H1 (cell line): ENCODE data around the gene ADM2. TPM values are rescaled to one million over a fixed set of nuclear protein-coding genes. Genes with fewer than 3 reads are reported as not detected.

Experiments used
- CTCF ChIA-PET: fragments of 300-600 bp; sonication (Branson Sonifier 250); formaldehyde crosslinking; loops from one replicate; lab custom pipeline; 2021; ENCODE audit not compliant: partially characterized antibody; lab: Charles Lee
- POLR2A ChIA-PET: fragments of 300-600 bp; sonication (Branson Sonifier 250); formaldehyde crosslinking; loops from one replicate; lab custom pipeline; 2021; ENCODE audit warnings: inconsistent platforms; ENCODE audit not compliant: partially characterized antibody; lab: Charles Lee
- DNase-seq, 2 experiments: peaks; one replicate each; pipeline versions ENCODE4 v3.0.0 to v3.0.0-alpha.2; 2010 to 2022; ENCODE audit warnings: low spot score in 2 of 2, low read depth in 1 of 2, mixed read lengths in 1 of 2
- FAIRE-seq: peaks from 2 replicates; lab custom pipeline; 2011; peaks lifted over from hg19 to GRCh38; lab: Jason Lieb, UNC
- H2AFZ ChIP-seq: 2 replicates; pipeline ENCODE4 v1.8.1; 2012; ENCODE audit warnings: low read length, inconsistent platforms
- H2AK5ac ChIP-seq: 2 replicates; pipeline ENCODE4 v1.6.1; 2013; ENCODE audit warnings: low read depth, low read length
- H2BK120ac ChIP-seq: replicated peaks from 2 replicates; pipeline ENCODE3; 2013; ENCODE audit warnings: low read depth, low read length, inconsistent platforms
- H2BK12ac ChIP-seq: 2 replicates; pipeline ENCODE4 v1.6.1; 2013; ENCODE audit warnings: low read depth, low read length
- H2BK15ac ChIP-seq: 2 replicates; pipeline ENCODE4 v1.6.1; 2013; ENCODE audit warnings: low read length
- H2BK20ac ChIP-seq: 2 replicates; pipeline ENCODE4 v1.6.1; 2013; ENCODE audit warnings: low read length
- H2BK5ac ChIP-seq: 2 replicates; pipeline ENCODE4 v1.6.1; 2013; ENCODE audit warnings: low read depth, low read length
- H3K14ac ChIP-seq: 2 replicates; pipeline ENCODE4 v1.6.1; 2013; ENCODE audit warnings: inconsistent platforms; ENCODE audit not compliant: insufficient read length
- H3K18ac ChIP-seq: 2 replicates; pipeline ENCODE4 v1.6.1; 2013; ENCODE audit warnings: low read length; ENCODE audit errors: extremely low read depth
- H3K23ac ChIP-seq: 2 replicates; pipeline ENCODE4 v1.6.1; 2013; ENCODE audit warnings: inconsistent platforms; ENCODE audit not compliant: insufficient read length
- H3K23me2 ChIP-seq: 2 replicates; pipeline ENCODE4 v1.6.1; 2013; ENCODE audit warnings: low read depth, low read length
- H3K27ac ChIP-seq: 2 replicates; pipeline ENCODE4 v1.6.1; 2011; ENCODE audit warnings: low read depth, low read length, inconsistent platforms
- H3K27me3 ChIP-seq, 4 experiments: replicated peaks in 1 of 4; 1 replicate in 1 of 4; 2 replicates in 3 of 4; pipeline versions ENCODE4 v1.6.1 to v1.8.1; 2011 to 2013; ENCODE audit warnings: low read length in 3 of 4, mild to moderate bottlenecking in 3 of 4, inconsistent platforms in 2 of 4, mixed read lengths in 2 of 4, moderate library complexity in 1 of 4; ENCODE audit not compliant: control insufficient read depth in 3 of 4, insufficient read depth in 3 of 4; ENCODE audit errors: extremely low read depth in 1 of 4
- H3K36me3 ChIP-seq, 4 experiments: 2 replicates each; pipeline versions ENCODE4 v1.6.1 to v1.8.1; 2011 to 2013; ENCODE audit warnings: mild to moderate bottlenecking in 4 of 4, low read length in 3 of 4, moderate library complexity in 2 of 4, control low read depth in 1 of 4, inconsistent platforms in 1 of 4; ENCODE audit not compliant: insufficient read depth in 4 of 4, control insufficient read depth in 2 of 4
- H3K4ac ChIP-seq: replicated peaks from 2 replicates; pipeline ENCODE3; 2013; ENCODE audit warnings: low read length, low read depth, mixed read lengths, inconsistent platforms; ENCODE audit not compliant: insufficient read length
- H3K4me1 ChIP-seq, 4 experiments: replicated peaks in 1 of 4; 1 replicate in 1 of 4; 2 replicates in 3 of 4; pipeline versions ENCODE4 v1.6.1 to v1.8.1; 2011 to 2013; ENCODE audit warnings: low read length in 3 of 4, inconsistent platforms in 2 of 4, mixed read lengths in 1 of 4; ENCODE audit not compliant: insufficient read depth in 4 of 4, control insufficient read depth in 3 of 4
- H3K4me2 ChIP-seq, 2 experiments: 2 replicates each; pipeline versions ENCODE4 v1.6.1 to v1.8.1; 2011 to 2013; ENCODE audit warnings: low read depth in 2 of 2, low read length in 2 of 2, control low read depth in 1 of 2, inconsistent platforms in 1 of 2, mild to moderate bottlenecking in 1 of 2; ENCODE audit not compliant: insufficient read depth in 1 of 2
- H3K4me3 ChIP-seq, 4 experiments: fragments of 200-600, 300-600 bp in 1 of 4; sonication (generic), shearing (Covaris generic), sonication (Bioruptor Twin) in 1 of 4; 2 replicates each; pipeline versions ENCODE4 v1.5.1 to v1.8.1; 2011 to 2016; ENCODE audit warnings: low read length in 4 of 4, low read depth in 3 of 4, control low read depth in 2 of 4, inconsistent platforms in 2 of 4, mild to moderate bottlenecking in 2 of 4, mixed read lengths in 1 of 4, moderate library complexity in 1 of 4; ENCODE audit not compliant: insufficient read depth in 2 of 4; ENCODE audit errors: extremely low read depth in 1 of 4
- H3K56ac ChIP-seq: replicated peaks from 2 replicates; pipeline ENCODE3; 2013; ENCODE audit warnings: low read depth, mild to moderate bottlenecking, mixed read lengths, low read length, inconsistent platforms; ENCODE audit not compliant: insufficient read length
- H3K79me1 ChIP-seq: 2 replicates; pipeline ENCODE4 v1.6.1; 2013; ENCODE audit warnings: low read depth, low read length, control low read depth
- H3K79me2 ChIP-seq, 2 experiments: 2 replicates each; pipeline versions ENCODE4 v1.6.1 to v1.8.1; 2012 to 2013; ENCODE audit warnings: low read length in 2 of 2, mild to moderate bottlenecking in 2 of 2, inconsistent platforms in 1 of 2; ENCODE audit not compliant: insufficient read depth in 2 of 2, control insufficient read depth in 1 of 2
- H3K9ac ChIP-seq, 4 experiments: replicated peaks in 1 of 4; 1 replicate in 1 of 4; 2 replicates in 3 of 4; pipeline versions ENCODE4 v1.6.1 to v1.8.1; 2011 to 2013; ENCODE audit warnings: low read depth in 3 of 4, low read length in 3 of 4, control low read depth in 2 of 4, mild to moderate bottlenecking in 2 of 4, moderate library complexity in 2 of 4, inconsistent platforms in 1 of 4; ENCODE audit errors: extremely low read depth in 1 of 4
- H3K9me3 ChIP-seq, 2 experiments: 2 replicates each; pipeline versions ENCODE4 v1.6.1 to v1.8.1; 2012 to 2013; ENCODE audit warnings: mild to moderate bottlenecking in 2 of 2, moderate library complexity in 2 of 2, control low read depth in 1 of 2, inconsistent platforms in 1 of 2, low read depth in 1 of 2, low read length in 1 of 2, mixed read lengths in 1 of 2; ENCODE audit not compliant: insufficient read depth in 2 of 2
- H4K20me1 ChIP-seq, 2 experiments: replicated peaks in 1 of 2; 2 replicates each; pipeline versions ENCODE3 to v1.8.1; 2011 to 2013; ENCODE audit warnings: inconsistent platforms in 2 of 2, low read length in 2 of 2, mild to moderate bottlenecking in 1 of 2; ENCODE audit not compliant: insufficient read depth in 2 of 2, control insufficient read depth in 1 of 2
- H4K5ac ChIP-seq: 2 replicates; pipeline ENCODE4 v1.6.1; 2013; ENCODE audit warnings: low read length, low read depth, mixed read lengths, inconsistent platforms; ENCODE audit not compliant: insufficient read length
- H4K8ac ChIP-seq: 2 replicates; pipeline ENCODE4 v1.8.0; 2013; ENCODE audit warnings: mild to moderate bottlenecking, moderate library complexity, low read length, inconsistent platforms; ENCODE audit not compliant: insufficient read depth; ENCODE audit errors: extremely low read depth
- H4K91ac ChIP-seq: replicated peaks from 2 replicates; pipeline ENCODE3; 2013; ENCODE audit warnings: low read length, mixed read lengths, inconsistent platforms; ENCODE audit not compliant: insufficient read length
- CREB1 ChIP-seq: IDR thresholded peaks from 2 replicates; pipeline ENCODE4 v1.6.1; 2012; ENCODE audit warnings: inconsistent platforms
- EGR1 ChIP-seq: IDR thresholded peaks from 2 replicates; pipeline ENCODE4 v1.6.1; 2011; ENCODE audit warnings: low read depth, low read length, borderline replicate concordance
- KDM4A ChIP-seq: IDR thresholded peaks from one replicate; pipeline ENCODE4 v1.7.1; 2012; ENCODE audit warnings: low read depth, mild to moderate bottlenecking, moderate library complexity, low read length, inconsistent platforms; ENCODE audit not compliant: severe bottlenecking
- POLR2AphosphoS5 ChIP-seq: IDR thresholded peaks from 2 replicates; pipeline ENCODE4 v1.6.1; 2011; ENCODE audit warnings: low read depth, low read length
- SRF ChIP-seq: IDR thresholded peaks from 2 replicates; pipeline ENCODE4 v1.6.1; 2011; ENCODE audit warnings: mild to moderate bottlenecking, low read depth, low read length, moderate library complexity
- TBP ChIP-seq: IDR thresholded peaks from 2 replicates; pipeline ENCODE4 v1.6.1; 2011; ENCODE audit warnings: low read depth, low read length, improper control_type of control experiment
- YY1 ChIP-seq: IDR thresholded peaks from 2 replicates; pipeline ENCODE4 v1.6.1; 2011; ENCODE audit warnings: low read depth, mild to moderate bottlenecking, low read length
- WGBS, 2 experiments: shearing (Covaris generic) in 1 of 2; methylation state at CpG; one replicate each; pipeline versions ENCODE4 v1.1.6 to v1.1.7; 2013 to 2015; ENCODE audit warnings: low lambda C conversion rate in 2 of 2, mixed read lengths in 2 of 2, inconsistent platforms in 1 of 2, low coverage in 1 of 2, missing lambda C conversion rate in 1 of 2; ENCODE audit not compliant: insufficient replicate concordance in 2 of 2, insufficient coverage in 1 of 2, insufficient read length in 1 of 2; ENCODE audit errors: extremely low coverage in 1 of 2, missing lambda C conversion rate in 1 of 2; 5-methylcytosine and 5-hydroxymethylcytosine counted together
- polyA plus RNA-seq, 7 experiments: library from polyadenylated mRNA; depleted of rRNA in 3 of 7; stranded (reverse) in 5 of 7; unstranded in 2 of 7; fragments of >200 nt in 5 of 7; fragments of 200-250 nt in 2 of 7; gene quantifications; 1 replicate in 5 of 7; 2 replicates in 1 of 7; 4 replicates in 1 of 7; pipeline versions ENCODE4 v1.2.1 to v1.2.3, GENCODE V29; 2011 to 2013; ENCODE audit warnings: missing spikeins in 2 of 7, mixed read lengths in 2 of 7
- total RNA-seq: library from RNA; stranded (reverse); fragmentation: NEBNext Ultra II Directional; extraction: Animal tissue kit (Norgen Biotek cat#: 25700); gene quantifications from 2 replicates; pipeline ENCODE4 v1.2.1, GENCODE V29; 2021
- TF ChIP-seq, protein P1 (sequence below), 3 experiments: IDR thresholded peaks; 1 replicate in 2 of 3; 2 replicates in 1 of 3; pipeline versions ENCODE4 v1.5.1 to v1.6.1; 2011; ENCODE audit warnings: low read length in 3 of 3, mild to moderate bottlenecking in 3 of 3, inconsistent platforms in 2 of 3, low read depth in 1 of 3, moderate library complexity in 1 of 3; ENCODE audit not compliant: insufficient read depth in 1 of 3; ENCODE audit errors: control extremely low read depth in 1 of 3

Gene ADM2
- total and polyA plus RNA-seq, 2 of the 8 experiments (the other 6 are each of a cell fraction or from before 2014, with no cell fraction given) = 3.3 to 7.5 TPM

DNA sequence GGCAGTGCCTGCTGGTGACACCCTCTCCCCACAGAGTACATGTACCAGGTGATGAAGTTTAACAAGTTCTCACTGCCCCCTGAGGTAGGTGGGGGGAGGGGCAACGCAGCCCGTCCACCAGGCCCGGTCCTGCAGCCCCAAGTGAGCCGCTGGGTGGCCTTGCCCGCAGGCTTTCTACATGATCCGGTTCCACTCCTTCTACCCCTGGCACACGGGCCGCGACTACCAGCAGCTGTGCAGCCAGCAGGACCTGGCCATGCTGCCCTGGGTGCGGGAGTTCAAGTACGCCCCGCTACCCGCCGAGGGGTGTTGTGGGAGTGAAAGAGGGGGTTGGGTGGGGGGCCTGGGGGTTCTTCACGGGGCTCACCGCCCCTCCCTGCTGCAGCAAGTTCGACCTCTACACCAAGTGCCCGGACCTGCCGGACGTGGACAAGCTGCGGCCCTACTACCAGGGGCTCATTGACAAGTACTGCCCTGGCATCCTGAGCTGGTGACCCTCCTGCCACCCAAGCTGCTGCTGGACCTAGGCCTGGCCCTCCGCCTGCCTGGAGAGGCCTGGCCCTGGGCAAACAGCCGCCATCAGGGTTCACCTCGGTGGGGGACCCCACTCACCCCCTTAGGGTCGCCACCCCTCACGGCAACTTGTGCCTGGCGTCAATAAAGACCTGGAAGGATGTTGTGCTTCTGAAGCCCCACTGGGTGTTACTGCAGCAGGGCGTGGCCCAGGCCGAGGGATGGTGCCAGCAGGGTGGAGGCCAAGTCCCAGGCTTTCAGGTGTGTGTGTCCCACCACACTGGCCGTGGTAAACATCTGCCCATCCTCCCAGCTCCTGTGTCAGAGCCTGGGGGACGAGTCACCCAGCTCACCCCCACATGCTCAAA lies 8.3 kb downstream of the ADM2 start:
- H3K27ac ChIP-seq = no peak overlapping the region
- no peaks in the 10 kb centered on the region for H4K20me1 ChIP-seq
- FAIRE-seq (no peak), DNase-seq (peak in 1 of 2 experiments; percentile 46)
- no peak overlapping the region for H3K4me3 ChIP-seq
- H2BK120ac ChIP-seq = no peak overlapping the region
- no peak for TF ChIP-seq YY1
- TF ChIP-seq KDM4A = no peak
- no peak for TF ChIP-seq EGR1
- TF ChIP-seq, protein P1, sequence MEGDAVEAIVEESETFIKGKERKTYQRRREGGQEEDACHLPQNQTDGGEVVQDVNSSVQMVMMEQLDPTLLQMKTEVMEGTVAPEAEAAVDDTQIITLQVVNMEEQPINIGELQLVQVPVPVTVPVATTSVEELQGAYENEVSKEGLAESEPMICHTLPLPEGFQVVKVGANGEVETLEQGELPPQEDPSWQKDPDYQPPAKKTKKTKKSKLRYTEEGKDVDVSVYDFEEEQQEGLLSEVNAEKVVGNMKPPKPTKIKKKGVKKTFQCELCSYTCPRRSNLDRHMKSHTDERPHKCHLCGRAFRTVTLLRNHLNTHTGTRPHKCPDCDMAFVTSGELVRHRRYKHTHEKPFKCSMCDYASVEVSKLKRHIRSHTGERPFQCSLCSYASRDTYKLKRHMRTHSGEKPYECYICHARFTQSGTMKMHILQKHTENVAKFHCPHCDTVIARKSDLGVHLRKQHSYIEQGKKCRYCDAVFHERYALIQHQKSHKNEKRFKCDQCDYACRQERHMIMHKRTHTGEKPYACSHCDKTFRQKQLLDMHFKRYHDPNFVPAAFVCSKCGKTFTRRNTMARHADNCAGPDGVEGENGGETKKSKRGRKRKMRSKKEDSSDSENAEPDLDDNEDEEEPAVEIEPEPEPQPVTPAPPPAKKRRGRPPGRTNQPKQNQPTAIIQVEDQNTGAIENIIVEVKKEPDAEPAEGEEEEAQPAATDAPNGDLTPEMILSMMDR (IDR thresholded peaks at IDR 0.05; ENCODE audit: control extremely low read depth in 1 of 3, insufficient read depth in 1 of 3, low read depth in 1 of 3, low read length in 3 of 3) = no peak
- TF ChIP-seq SRF = no peak
- no peak for TF ChIP-seq POLR2AphosphoS5
- TF ChIP-seq TBP = no peak
- TF ChIP-seq CREB1 = no peak
- H3K4me1 ChIP-seq = no peaks in the 10 kb centered on the region; a peak in 1 of 7 replicates
- H3K56ac ChIP-seq = no peak overlapping the region
- no peaks in the 10 kb centered on the region for H3K79me2 ChIP-seq
- H4K5ac ChIP-seq = no peak overlapping the region
- no peak overlapping the region for H3K4me2 ChIP-seq
- no peak overlapping the region for H3K9ac ChIP-seq
- no peaks in the 10 kb centered on the region for H3K23me2 ChIP-seq
- H2BK5ac ChIP-seq = no peak overlapping the region
- POLR2A ChIA-PET = interaction anchor here (0.8 kb wide), 1 partner anchor 8 kb away, joined by 5 read pairs; no protein-coding TSS in a partner anchor
- CTCF ChIA-PET = interaction anchor here (0.7 to 1.5 kb wide), 4 partner anchors 8 to 85 kb away, joined by 3 to 7 read pairs (median 4); no protein-coding TSS in a partner anchor
- no peak overlapping the region for H2BK12ac ChIP-seq
- H2AFZ ChIP-seq = no peak overlapping the region
- no peaks in the 10 kb centered on the region for H3K9me3 ChIP-seq
- H3K23ac ChIP-seq = no peak overlapping the region
- no peak overlapping the region for H3K14ac ChIP-seq
- peaks cover 0 to 2% (median 0%) of the 10 kb centered on the region in 4 experiments; a peak in 1 of 7 replicates for H3K27me3 ChIP-seq
- no peak overlapping the region for H3K18ac ChIP-seq
- 90% methylated on average over 28 of the region's 31 CpGs; no CpG with 5 or more reads in 1 of the 2 experiments for WGBS, 2 experiments
- no peak overlapping the region for H4K91ac ChIP-seq
- H3K4ac ChIP-seq = no peak overlapping the region
- no peak overlapping the region for H2AK5ac ChIP-seq
- H3K36me3 ChIP-seq = no peaks in the 10 kb centered on the region
- H2BK15ac ChIP-seq = no peak overlapping the region
- H2BK20ac ChIP-seq = no peak overlapping the region
- H4K8ac ChIP-seq = peak overlapping the region; percentile 68
- no peaks in the 10 kb centered on the region for H3K79me1 ChIP-seq
